ENCODE results near the gene SIVA1. TPM values are rescaled to one million over a fixed set of nuclear protein-coding genes. Genes with fewer than 3 reads are reported as not detected.

The SIVA1 gene
- total RNA-seq, 2 experiments from 2014 or later: 111 to 124 TPM

DNA sequence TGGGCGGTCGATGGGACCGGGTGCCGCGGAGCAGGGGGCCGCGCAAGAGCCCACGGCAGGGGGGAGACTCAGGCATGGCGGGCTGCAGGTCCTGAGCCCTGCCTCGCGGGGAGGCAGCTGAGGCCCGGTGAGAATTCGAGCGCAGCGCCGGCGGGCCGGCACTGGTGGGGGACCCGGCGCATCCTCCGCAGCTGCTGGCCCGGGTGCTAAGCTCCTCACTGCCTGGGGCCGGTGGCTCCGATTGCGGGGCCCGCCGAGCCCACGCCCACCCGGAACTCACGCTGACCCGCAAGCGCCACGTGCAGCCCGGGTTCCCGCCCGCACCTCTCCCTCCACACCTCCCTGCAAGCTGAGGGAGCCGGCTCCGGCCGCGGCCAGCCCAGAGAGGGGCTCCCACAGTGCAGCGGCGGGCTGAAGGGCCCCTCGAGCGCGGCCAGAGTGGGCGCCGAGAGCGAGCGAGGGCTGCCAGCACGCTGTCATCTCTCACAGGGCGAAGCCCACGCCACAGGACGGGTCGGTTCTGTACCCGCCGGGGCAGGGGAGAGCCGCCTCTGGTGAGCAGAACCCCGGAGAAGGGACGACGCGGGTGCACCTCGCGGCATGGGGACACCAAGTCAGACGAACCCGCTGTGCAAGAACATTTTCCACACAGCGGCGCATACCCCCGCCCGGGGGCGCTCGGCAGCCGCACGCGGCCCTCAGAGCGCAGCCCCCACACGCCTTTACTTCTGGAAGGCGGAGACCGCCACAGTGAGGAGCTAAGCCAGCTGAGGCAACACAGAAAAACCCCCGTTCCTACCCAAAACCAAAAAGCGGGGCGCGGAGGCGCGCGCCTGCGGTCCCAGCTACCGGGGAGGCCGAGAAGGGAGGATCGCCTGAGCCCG is 1.2 kb upstream of the SIVA1 start:
- ChIA-PET POLR2A (interaction anchor here (1.0 to 2.6 kb wide), 21 partner anchors 17 to 563 kb away, joined by 3 to 30 read pairs (median 5); partner anchors contain the start of genes ADSS1, AKT1, BRF1 and CDCA4), CTCF (interaction anchor here (1.0 to 2.6 kb wide), 4 partner anchors 17 to 75 kb away, joined by 4 to 15 read pairs (median 8); partner anchors contain the start of gene ZBTB42)
- Histone ChIP-seq H3K4me3 (ENCODE audit: low read length) (peak overlapping the region; percentile 93), H3K9me3 (ENCODE audit: control insufficient read depth in 1 of 2, insufficient read depth in 1 of 2, low read length in 2 of 2) (no peaks in the 10 kb centered on the region), H3K27me3 (ENCODE audit: control insufficient read depth in 1 of 2, insufficient read depth in 2 of 2, low read length in 2 of 2) (no peaks in the 10 kb centered on the region), H3K27ac (ENCODE audit: low read depth in 1 of 2, low read length in 2 of 2) (peak overlapping the region; percentile 50 to 52), H3K36me3 (ENCODE audit: insufficient read depth, low read length) (peaks cover 17% of the 10 kb centered on the region), H3K4me1 (ENCODE audit: insufficient read depth, low read length) (peaks cover 38% of the 10 kb centered on the region)
- intact Hi-C loops (cut with DNase I, micrococcal nuclease): loop anchor here (1.0 to 10.0 kb wide), 7 partner anchors 17 to 1037 kb away; partner anchors contain the start of genes CDCA4 (in 1 of the 2), INF2 (in 1 of the 2), XRCC3 (in 1 of the 2) and ZFYVE21 (in 1 of the 2)
- peak in 4 of 14 experiments; percentile 5 to 69 (median 32) for DNase-seq
- TF ChIP-seq, protein P1, sequence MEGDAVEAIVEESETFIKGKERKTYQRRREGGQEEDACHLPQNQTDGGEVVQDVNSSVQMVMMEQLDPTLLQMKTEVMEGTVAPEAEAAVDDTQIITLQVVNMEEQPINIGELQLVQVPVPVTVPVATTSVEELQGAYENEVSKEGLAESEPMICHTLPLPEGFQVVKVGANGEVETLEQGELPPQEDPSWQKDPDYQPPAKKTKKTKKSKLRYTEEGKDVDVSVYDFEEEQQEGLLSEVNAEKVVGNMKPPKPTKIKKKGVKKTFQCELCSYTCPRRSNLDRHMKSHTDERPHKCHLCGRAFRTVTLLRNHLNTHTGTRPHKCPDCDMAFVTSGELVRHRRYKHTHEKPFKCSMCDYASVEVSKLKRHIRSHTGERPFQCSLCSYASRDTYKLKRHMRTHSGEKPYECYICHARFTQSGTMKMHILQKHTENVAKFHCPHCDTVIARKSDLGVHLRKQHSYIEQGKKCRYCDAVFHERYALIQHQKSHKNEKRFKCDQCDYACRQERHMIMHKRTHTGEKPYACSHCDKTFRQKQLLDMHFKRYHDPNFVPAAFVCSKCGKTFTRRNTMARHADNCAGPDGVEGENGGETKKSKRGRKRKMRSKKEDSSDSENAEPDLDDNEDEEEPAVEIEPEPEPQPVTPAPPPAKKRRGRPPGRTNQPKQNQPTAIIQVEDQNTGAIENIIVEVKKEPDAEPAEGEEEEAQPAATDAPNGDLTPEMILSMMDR (IDR thresholded peaks at IDR 0.05): no peak
- Mint-ChIP-seq H3K27me3 (no peaks in the 10 kb centered on the region), H3K4me1 (ENCODE audit: low read depth) (peaks cover 32% of the 10 kb centered on the region), H3K27ac (peak overlapping the region; percentile 97), H3K4me3 (peak overlapping the region; percentile 96), H3K36me3 (ENCODE audit: low read depth) (peaks cover 36% of the 10 kb centered on the region), H3K9me3 (no peaks in the 10 kb centered on the region)
- ATAC-seq (ENCODE audit: poor library complexity): no peak

DNA sequence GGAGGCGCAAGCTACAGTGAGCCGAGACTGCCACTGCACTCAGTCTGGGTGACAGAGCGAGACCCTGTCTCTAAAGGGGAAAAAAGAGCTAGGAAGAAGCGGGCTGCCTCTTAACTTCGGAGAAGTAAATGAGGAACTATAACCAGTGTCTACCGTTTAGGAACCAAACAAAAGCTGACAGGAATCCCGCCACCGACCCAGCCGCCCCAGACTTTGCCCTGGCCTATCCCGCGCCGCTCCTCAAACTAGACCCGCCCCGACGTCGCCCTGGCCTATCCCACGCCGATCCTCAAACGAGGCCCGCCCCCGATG is 568 bp upstream of the SIVA1 start:
- POLR2A ChIA-PET: interaction anchor here (0.6 to 2.6 kb wide), 23 partner anchors 16 to 587 kb away, joined by 3 to 30 read pairs (median 5); partner anchors contain the start of genes ADSS1, AKT1, BRF1 and CDCA4
- no peak for ATAC-seq (ENCODE audit: poor library complexity)
- peak overlapping the region; percentile 93 for H3K4me3 ChIP-seq (ENCODE audit: low read length)

More for the DNA sequence above, 568 bp upstream of the SIVA1 start:
- H3K36me3 ChIP-seq (ENCODE audit: insufficient read depth, low read length): peaks cover 23% of the 10 kb centered on the region
- H3K27me3 Mint-ChIP-seq: no peaks in the 10 kb centered on the region
- TF ChIP-seq, protein P1 (IDR thresholded peaks at IDR 0.05): no peak
- peaks cover 37% of the 10 kb centered on the region for H3K4me1 Mint-ChIP-seq (ENCODE audit: low read depth)
- no peaks in the 10 kb centered on the region for H3K9me3 Mint-ChIP-seq
- peak overlapping the region; percentile 50 to 52 for H3K27ac ChIP-seq (ENCODE audit: low read depth in 1 of 2, low read length in 2 of 2)
- no peak for DNase-seq
- H3K36me3 Mint-ChIP-seq (ENCODE audit: low read depth): peaks cover 42% of the 10 kb centered on the region
- peaks cover 41% of the 10 kb centered on the region for H3K4me1 ChIP-seq (ENCODE audit: insufficient read depth, low read length)
- CTCF ChIA-PET: interaction anchor here (1.0 to 2.6 kb wide), 4 partner anchors 16 to 74 kb away, joined by 4 to 15 read pairs (median 8); partner anchors contain the start of gene ZBTB42
- H3K27ac Mint-ChIP-seq: peak overlapping the region; percentile 97
- H3K4me3 Mint-ChIP-seq: peak overlapping the region; percentile 96
- intact Hi-C loops (cut with DNase I, micrococcal nuclease): loop anchor here (1.0 to 10.0 kb wide), 7 partner anchors 16 to 1038 kb away; partner anchors contain the start of genes CDCA4 (in 1 of the 2), INF2 (in 1 of the 2), XRCC3 (in 1 of the 2) and ZFYVE21 (in 1 of the 2)
- no peaks in the 10 kb centered on the region for H3K9me3 ChIP-seq (ENCODE audit: control insufficient read depth in 1 of 2, insufficient read depth in 1 of 2, low read length in 2 of 2)
- no peaks in the 10 kb centered on the region for H3K27me3 ChIP-seq (ENCODE audit: control insufficient read depth in 1 of 2, insufficient read depth in 2 of 2, low read length in 2 of 2)

Measured in CD4-positive, alpha-beta T cell (primary cell).